ENCODE results near the gene ZDHHC8.
"Not testable (repeated sequence)": the region's sequence is repeated elsewhere in the genome, so short reads cannot be mapped to it uniquely, and the experiment has no call there.

ZDHHC8 gene

GRCh38 chr22:20145832-20146223 is 14.2 kb downstream of the ZDHHC8 start:
- DNase-seq = no peak

GRCh38 chr22:20146777-20147176 is 15.2 kb downstream of the ZDHHC8 start:
- no peak for DNase-seq

GRCh38 chr22:20147237-20147988 is 15.8 kb downstream of the ZDHHC8 start:
- no peak for DNase-seq

- no peak for DNase-seq
Measured at GRCh38 chr22:20148414-20148813, 16.8 kb downstream of the ZDHHC8 start.

- no peak for DNase-seq
Measured at GRCh38 chr22:20149257-20150250, 17.9 kb downstream of the ZDHHC8 start.

- DNase-seq = no peak
Measured at GRCh38 chr22:20150381-20151275, 19.0 kb downstream of the ZDHHC8 start, which contains the start of gene CCDC188. Gene CCDC188 (minus strand): TSS chr22:20151055. CDS start chr22:20150986, 69 bp downstream.

- no peak for DNase-seq
Measured at GRCh38 chr22:20151276-20151588, 19.6 kb downstream of the ZDHHC8 start.

- no peak for DNase-seq
Measured at GRCh38 chr22:20152464-20152890, 20.9 kb downstream of the ZDHHC8 start.

- no peak for DNase-seq
Measured at GRCh38 chr22:20153945-20154344, 22.3 kb downstream of the ZDHHC8 start.

GRCh38 chr22:20154602-20155187 is 23.1 kb downstream of the ZDHHC8 start:
- no peak for DNase-seq

GRCh38 chr22:20155330-20156041 is 23.9 kb downstream of the ZDHHC8 start:
- DNase-seq = no peak

GRCh38 chr22:20156042-20156389 is 24.4 kb downstream of the ZDHHC8 start:
- DNase-seq = no peak

- DNase-seq = peak; percentile 88
Measured at GRCh38 chr22:20156611-20157429, 25.2 kb downstream of the ZDHHC8 start.

- DNase-seq = no peak
Measured at GRCh38 chr22:20157430-20158183, 26.0 kb downstream of the ZDHHC8 start.

- DNase-seq = no peak
Measured at GRCh38 chr22:20158391-20159036, 26.9 kb downstream of the ZDHHC8 start.

GRCh38 chr22:20159076-20159475 is 27.5 kb downstream of the ZDHHC8 start:
- peak; percentile 76 for DNase-seq

GRCh38 chr22:20159531-20159930 is 27.9 kb downstream of the ZDHHC8 start:
- not testable (repeated sequence) for DNase-seq

- DNase-seq = no peak
Measured at GRCh38 chr22:20160041-20160440, 28.4 kb downstream of the ZDHHC8 start.

- no peak for DNase-seq
Measured at GRCh38 chr22:20164863-20165262, 33.3 kb downstream of the ZDHHC8 start.

- no peak for DNase-seq
Measured at GRCh38 chr22:20165421-20165820, 33.8 kb downstream of the ZDHHC8 start.
